Muscle of leg (tissue), 11 donors: Measurements from ENCODE around the gene FOXB1. TPM values are rescaled to one million over a fixed set of nuclear protein-coding genes. Genes with fewer than 3 reads are reported as not detected.
A peak's percentile ranks its signal among the peaks of the same experiment; 100 is the strongest.

Experiments
- DNase-seq: peaks from one replicate; pipeline ENCODE4 v3.0.0; 2013
- H3K27ac ChIP-seq: one replicate; pipeline ENCODE4 v1.5.1; 2013; ENCODE audit warnings: mild to moderate bottlenecking, low read length, control low read depth
- H3K27me3 ChIP-seq: one replicate; pipeline ENCODE4 v1.6.1; 2013; ENCODE audit warnings: low read length; ENCODE audit not compliant: control insufficient read depth, insufficient read depth
- H3K36me3 ChIP-seq: one replicate; pipeline ENCODE4 v1.6.1; 2013; ENCODE audit warnings: low read length; ENCODE audit not compliant: control insufficient read depth, insufficient read depth
- H3K4me1 ChIP-seq: one replicate; pipeline ENCODE4 v1.6.1; 2013; ENCODE audit warnings: low read length; ENCODE audit not compliant: control insufficient read depth, insufficient read depth
- H3K4me3 ChIP-seq: one replicate; pipeline ENCODE4 v1.5.1; 2013; ENCODE audit warnings: low read length, control low read depth
- H3K9me3 ChIP-seq: replicated peaks from 2 replicates; pipeline ENCODE4 v1.6.1; 2013; ENCODE audit warnings: low read depth, low read length; ENCODE audit not compliant: control insufficient read depth
- WGBS: methylation state at CpG from one replicate; pipeline ENCODE4 v1.1.5; 2013; ENCODE audit warnings: missing lambda C conversion rate; ENCODE audit not compliant: insufficient coverage; 5-methylcytosine and 5-hydroxymethylcytosine counted together
- polyA plus RNA-seq, 8 donors: library from polyadenylated mRNA; unstranded; fragments of 120-200 nt; gene quantifications; one replicate each; pipeline versions ENCODE4 v1.2.1 to v1.2.3, GENCODE V29; 2013; ENCODE audit warnings: inconsistent platforms in 1 of 8, low replicate concordance in 1 of 8; ENCODE audit not compliant: insufficient read length in 8 of 8, insufficient read depth in 1 of 8
- total RNA-seq: library from RNA; stranded (reverse); fragments of 120-200 nt; gene quantifications from one replicate; pipeline ENCODE4 v1.2.4, GENCODE V29; 2013

Gene FOXB1
- total and polyA plus RNA-seq, 9 donors: not detected

DNA sequence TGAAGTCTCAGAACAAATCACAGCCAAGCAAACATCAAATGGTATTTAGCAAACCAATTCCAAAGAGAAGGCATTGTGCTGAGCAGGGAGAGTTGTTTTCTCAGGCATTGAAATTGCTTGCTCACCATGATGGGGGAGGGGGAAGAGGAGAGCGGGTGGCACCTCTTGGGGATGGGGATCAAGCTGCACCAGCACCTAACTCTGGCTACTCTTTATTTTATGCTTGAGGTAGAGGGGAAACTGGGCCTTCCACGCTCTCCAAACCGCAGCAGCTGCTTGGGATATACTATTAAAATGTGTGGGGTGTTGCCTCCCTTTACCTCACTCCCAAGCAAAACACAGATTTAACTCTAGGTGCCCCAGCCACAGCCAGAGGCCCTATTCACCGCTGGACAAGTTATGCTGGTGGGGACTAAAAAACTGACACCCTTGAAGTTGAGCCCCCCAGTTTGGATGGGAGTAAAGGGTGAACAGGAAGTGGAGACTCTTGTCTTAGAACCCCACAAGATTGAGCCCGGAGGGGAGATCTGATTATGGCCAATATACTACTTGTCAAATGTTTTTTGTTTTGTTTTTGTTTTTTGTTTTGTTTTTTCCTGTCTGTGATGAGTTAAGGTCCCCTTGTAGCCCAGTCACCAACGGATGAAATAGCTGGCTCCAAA lies 5.0 kb upstream of the FOXB1 start:
- H3K27ac ChIP-seq: no peak overlapping the region

DNA sequence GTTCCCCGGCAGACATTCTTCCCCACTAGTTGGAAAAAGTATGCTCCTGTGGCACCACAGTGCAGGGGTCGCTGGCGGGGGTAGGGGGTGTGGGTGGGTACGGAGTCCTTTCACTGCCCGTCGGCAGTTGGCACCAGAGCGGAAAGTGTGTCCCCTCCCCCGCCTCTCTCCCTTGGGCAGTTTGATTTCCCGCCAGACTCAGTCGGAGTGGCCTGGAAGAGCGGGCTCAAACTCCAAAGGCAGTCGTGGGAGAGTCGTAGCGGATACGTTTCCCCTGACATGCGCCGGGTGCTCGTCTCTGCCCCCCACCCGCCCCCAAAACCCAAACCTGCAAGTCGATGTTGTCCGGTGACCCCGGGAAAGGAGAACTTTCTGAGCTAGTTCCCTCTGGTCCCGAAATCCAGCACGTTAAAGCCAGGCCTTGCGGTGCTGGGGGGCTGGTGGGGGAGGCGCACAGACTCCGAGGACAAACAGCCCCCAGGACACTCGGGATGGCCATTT lies 4.4 kb upstream of the FOXB1 start:
- peaks cover 20% of the 10 kb centered on the region for H3K4me1 ChIP-seq
- no peak overlapping the region for H3K27ac ChIP-seq
- H3K36me3 ChIP-seq: no peaks in the 10 kb centered on the region
- no peaks in the 10 kb centered on the region for H3K9me3 ChIP-seq
- no peak overlapping the region for H3K4me3 ChIP-seq
- 2% methylated on average over 17 of the region's 28 CpGs for WGBS
- DNase-seq: no peak
- peaks cover 94% of the 10 kb centered on the region for H3K27me3 ChIP-seq

More for the DNA sequence above, 5.0 kb upstream of the FOXB1 start:
- Histone ChIP-seq H3K9me3 (no peaks in the 10 kb centered on the region), H3K36me3 (no peaks in the 10 kb centered on the region), H3K4me3 (no peak overlapping the region), H3K4me1 (peaks cover 16% of the 10 kb centered on the region), H3K27me3 (peaks cover 93% of the 10 kb centered on the region)
- WGBS: 0% methylated on average over 1 of the region's 6 CpGs
- DNase-seq: no peak

DNA sequence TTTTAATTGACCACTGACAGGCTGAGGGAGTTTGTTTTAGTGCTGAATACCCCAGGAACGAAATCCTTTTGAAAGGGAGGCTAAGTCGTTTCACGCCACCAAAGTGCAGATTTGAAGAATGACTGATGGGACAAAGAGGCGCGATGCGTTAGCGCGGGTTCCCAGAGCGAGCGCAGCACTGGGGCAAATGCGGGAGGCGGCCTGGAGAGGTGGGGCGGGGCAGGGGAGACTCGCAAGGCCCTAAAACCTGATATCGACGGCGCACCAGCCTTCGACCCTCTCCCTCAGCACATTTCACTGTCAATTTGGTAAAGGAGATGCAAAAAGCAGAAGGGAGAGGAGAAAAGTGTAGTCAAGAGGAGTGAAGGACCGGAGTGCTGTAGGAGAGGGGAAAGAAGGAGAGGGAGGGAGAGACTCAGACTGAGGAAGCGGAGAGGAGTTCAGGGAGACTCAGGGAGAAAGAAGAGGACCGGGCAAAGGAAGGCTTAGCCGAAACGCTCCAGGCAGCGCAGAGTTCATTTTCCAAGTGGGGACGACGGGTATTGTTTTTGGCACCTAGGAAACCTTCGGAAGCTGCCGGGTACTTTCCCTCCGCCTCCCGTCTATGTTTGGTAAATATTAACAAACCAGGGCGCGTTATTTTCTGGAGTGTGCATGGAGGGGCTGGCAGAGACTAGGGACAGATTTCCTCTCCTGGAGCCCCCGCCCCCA lies 3.8 kb upstream of the FOXB1 start:
- peaks cover 20% of the 10 kb centered on the region for H3K4me1 ChIP-seq
- 2% methylated on average over 22 of the region's 33 CpGs for WGBS
- H3K36me3 ChIP-seq: no peaks in the 10 kb centered on the region
- H3K27me3 ChIP-seq: peaks cover 94% of the 10 kb centered on the region
- H3K9me3 ChIP-seq: no peaks in the 10 kb centered on the region
- DNase-seq: no peak
- H3K27ac ChIP-seq: no peak overlapping the region
- H3K4me3 ChIP-seq: no peak overlapping the region

DNA sequence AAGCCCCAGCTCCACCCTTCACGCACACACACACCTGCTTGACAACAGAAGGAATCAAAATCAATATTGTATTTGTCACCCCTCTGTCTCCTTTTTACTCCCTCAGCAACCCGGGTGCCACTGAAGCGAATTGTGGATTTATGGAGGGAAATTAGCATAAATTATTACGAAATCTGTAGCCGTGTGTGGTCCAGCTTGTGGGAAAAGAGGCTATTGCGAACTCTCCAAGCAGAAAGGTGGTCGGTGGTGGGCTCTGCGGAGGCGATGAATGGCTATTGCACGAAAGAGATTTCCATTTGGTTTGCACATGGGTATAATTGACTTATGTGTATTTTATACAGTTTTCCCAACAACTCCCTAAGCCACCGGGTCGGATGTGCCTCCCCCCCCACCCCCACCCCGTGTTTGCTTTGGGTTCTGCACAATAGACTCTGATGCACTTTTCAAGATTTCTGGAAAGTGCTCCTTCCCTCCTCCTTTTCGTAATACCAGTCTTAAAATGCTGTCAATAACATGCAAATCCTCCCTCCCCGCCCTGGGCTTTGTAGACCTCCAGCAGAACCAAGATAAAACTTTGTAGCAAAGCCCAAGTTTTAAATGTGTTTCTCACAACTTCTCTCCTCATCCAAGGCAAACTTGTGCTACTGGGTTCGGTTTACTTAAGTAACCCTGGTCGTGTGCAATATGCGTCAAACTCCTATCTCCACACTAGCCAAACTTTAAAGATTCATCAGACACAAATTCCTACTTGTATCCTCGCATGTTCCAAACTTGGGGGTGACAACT lies 3.1 kb upstream of the FOXB1 start:
- Histone ChIP-seq H3K27me3 (peaks cover 94% of the 10 kb centered on the region), H3K4me1 (peaks cover 27% of the 10 kb centered on the region), H3K4me3 (no peak overlapping the region), H3K27ac (no peak overlapping the region), H3K9me3 (no peaks in the 10 kb centered on the region), H3K36me3 (no peaks in the 10 kb centered on the region)
- 4% methylated on average over 12 of the region's 19 CpGs for WGBS
- no peak for DNase-seq

DNA sequence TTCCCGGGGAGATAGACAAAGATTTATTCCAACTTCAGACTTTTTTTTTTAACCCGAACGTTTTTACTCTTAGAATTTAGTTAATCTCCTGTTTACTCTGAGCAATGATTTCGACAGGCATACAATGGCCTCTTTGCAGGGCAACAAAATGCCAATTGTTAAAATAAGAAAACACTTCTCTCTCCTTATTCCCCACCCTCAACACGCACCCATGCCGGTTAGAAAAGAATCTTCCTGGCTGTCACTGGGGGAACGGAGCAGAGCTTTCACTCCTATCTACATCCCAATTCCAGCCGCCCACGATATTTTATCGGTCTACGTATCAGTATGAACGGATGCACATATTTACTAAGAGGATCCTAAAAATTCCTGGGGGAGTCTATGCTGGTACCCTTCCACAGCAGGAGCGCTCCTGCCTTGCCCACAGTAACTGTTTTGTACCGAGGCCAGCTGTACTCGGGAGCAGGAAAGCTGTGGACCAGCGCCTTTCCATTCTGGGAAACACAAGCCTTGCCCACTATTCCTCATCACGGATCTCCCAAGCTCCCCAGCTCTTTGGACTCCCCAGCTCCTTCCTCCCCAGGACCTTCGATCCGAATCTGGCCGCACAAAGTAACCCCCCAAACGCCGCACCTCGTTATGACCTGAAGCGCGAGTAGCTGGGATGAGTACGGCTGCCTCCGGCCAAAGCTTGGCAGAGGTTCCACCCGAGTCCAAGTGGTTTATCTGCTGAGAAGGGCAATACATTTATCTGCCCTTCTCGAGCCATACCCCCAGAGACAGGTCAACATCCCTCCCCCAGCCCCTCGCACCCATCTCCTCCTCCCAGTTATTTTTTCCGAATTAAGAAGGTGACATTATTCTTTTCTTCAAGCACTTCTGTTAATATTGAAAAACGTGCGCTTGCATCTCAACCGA lies 2.2 kb upstream of the FOXB1 start:
- DNase-seq: no peak
- 4% methylated on average over 24 of the region's 34 CpGs for WGBS
- Histone ChIP-seq H3K4me3 (no peak overlapping the region), H3K27me3 (peaks cover 94% of the 10 kb centered on the region), H3K9me3 (no peaks in the 10 kb centered on the region), H3K27ac (no peak overlapping the region), H3K4me1 (peaks cover 34% of the 10 kb centered on the region), H3K36me3 (no peaks in the 10 kb centered on the region)

DNA sequence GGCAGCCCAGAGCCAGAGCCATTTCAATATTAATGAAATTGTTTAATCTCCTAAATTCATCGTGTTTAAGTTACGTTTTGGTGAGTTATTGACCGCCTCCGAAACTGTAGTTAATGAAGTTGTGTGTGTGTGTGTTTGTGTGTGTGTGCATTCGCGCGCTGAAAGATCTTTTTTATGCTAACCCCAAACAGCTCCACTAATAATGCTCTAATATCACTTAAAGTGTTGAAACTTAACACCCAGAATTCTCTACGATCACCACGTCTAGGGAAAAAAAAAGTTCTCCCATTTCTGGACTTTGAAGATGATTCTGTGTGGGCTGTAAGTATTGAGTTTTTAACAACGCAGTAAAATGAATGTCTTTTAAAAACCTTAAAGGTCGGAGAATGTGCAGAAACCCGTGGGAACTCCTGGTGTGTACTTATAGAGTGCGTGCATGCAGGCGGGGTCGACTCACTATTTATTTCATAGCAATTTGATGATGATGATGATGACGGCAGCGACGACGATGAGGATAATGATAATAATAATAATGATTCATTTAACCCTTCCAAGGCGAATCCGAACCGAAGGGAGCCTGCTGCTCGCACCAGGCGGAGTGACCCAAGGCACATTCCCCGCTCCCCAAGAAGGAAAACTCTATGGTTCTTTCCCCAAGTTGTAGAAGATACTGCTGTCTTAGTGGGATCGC lies 1.4 kb upstream of the FOXB1 start:
- no peak for DNase-seq

DNA sequence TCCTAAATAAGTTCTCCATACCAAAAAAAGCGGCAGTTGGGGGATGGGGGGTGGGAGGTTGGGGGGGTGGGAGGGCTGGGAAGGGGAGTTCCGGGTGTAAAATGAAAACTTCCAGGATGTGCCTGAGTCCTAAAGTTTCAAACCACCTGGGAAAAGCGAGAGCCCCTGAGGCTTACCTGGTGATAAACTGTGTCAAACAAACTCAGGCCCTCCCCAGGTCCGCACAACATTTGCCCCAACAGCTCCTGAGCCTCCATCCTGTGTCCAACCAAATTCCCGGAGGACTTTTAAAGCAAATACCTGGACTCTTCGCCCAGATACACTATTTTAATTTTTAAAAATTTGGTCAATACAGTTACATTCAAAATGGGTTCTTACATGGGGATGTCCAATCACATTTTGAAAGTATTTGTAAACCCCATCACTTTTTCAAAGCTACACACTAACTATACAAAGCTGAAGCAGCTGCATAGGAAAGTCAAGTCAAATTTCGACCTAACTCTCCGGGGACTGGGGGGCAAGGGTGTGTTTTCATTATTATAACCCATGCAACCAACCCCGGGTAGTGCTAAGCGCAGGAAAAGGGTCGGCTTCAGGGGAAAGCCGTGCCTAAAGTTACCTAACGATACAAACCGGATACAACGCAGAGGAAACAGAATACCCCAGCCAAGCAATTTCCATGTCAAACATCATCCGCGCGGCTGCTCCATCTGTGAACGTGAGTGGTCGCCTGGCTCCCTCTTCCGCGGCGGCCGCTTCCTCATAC lies 685 bp upstream of the FOXB1 start:
- Histone ChIP-seq H3K4me1 (peaks cover 30% of the 10 kb centered on the region), H3K36me3 (no peaks in the 10 kb centered on the region), H3K9me3 (no peaks in the 10 kb centered on the region), H3K27ac (no peak overlapping the region), H3K27me3 (peaks cover 83% of the 10 kb centered on the region), H3K4me3 (no peak overlapping the region)
- DNase-seq: no peak
- 2% methylated on average over 12 of the region's 24 CpGs for WGBS

More for the DNA sequence above, 1.4 kb upstream of the FOXB1 start:
- Histone ChIP-seq H3K27me3 (peaks cover 87% of the 10 kb centered on the region), H3K4me1 (peaks cover 30% of the 10 kb centered on the region), H3K4me3 (no peak overlapping the region), H3K36me3 (no peaks in the 10 kb centered on the region), H3K9me3 (no peaks in the 10 kb centered on the region), H3K27ac (no peak overlapping the region)
- 0% methylated on average over 1 of the region's 26 CpGs for WGBS

DNA sequence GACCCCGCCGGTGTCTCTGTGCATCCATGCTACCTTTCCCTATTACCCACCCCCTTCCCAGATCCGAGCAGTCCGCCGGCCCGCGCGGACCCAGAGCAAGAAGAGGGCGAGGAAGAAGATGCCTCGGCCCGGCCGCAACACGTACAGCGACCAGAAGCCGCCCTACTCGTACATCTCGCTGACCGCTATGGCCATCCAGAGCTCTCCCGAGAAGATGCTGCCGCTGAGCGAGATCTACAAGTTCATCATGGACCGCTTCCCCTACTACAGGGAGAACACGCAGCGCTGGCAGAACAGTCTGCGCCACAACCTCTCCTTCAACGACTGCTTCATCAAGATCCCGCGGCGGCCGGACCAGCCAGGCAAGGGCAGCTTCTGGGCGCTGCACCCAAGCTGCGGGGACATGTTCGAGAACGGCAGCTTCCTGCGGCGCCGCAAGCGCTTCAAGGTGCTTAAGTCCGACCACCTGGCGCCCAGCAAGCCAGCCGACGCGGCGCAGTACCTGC lies 788 bp downstream of the FOXB1 start:
- DNase-seq: peak; percentile 28
- WGBS: under 1% methylated on average over 44 of the region's 44 CpGs

More for the DNA sequence above, 788 bp downstream of the FOXB1 start:
- H3K4me1 ChIP-seq: peaks cover 30% of the 10 kb centered on the region
- H3K27ac ChIP-seq: no peak overlapping the region
- H3K36me3 ChIP-seq: no peaks in the 10 kb centered on the region
- H3K9me3 ChIP-seq: no peaks in the 10 kb centered on the region
- H3K27me3 ChIP-seq: peaks cover 78% of the 10 kb centered on the region
- H3K4me3 ChIP-seq: peak overlapping the region; percentile 10
